Measurements from ENCODE around the gene SPNS3.

- TF ChIP-seq CTCF (IDR thresholded peaks at IDR 0.05; ENCODE audit: poor library complexity) (no peak), EZH2 (IDR thresholded peaks at IDR 0.05; ENCODE audit: borderline replicate concordance) (no peak), EZH2phosphoT487 (IDR thresholded peaks at IDR 0.05; ENCODE audit: low read depth, severe bottlenecking, unreplicated experiment) (no peak)
These were observed 73.2 kb downstream of the SPNS3 start for GRCh38 chr17:4506892-4507291.

Data from hepatocyte (in vitro differentiated cells).